ENCODE measurements around the gene ILK. TPM values are rescaled to one million over a fixed set of nuclear protein-coding genes. Genes with fewer than 3 reads are reported as not detected.

ILK gene
- total and polyA plus RNA-seq, 10 of the 15 experiments (the other 5 are each of a cell fraction or from before 2014, with no cell fraction given), result 51.8 to 163 (median 92.0) TPM

- in situ Hi-C loops (cut with MboI), result no loop called here
Measured at GRCh38 chr11:6594142-6594768, 9.3 kb upstream of the ILK start.

More at GRCh38 chr11:6594142-6594768, 9.3 kb upstream of the ILK start:
- peaks cover 4% of the 10 kb centered on the region; the same call in 1 of the 2 replicates for H3K79me2 ChIP-seq (ENCODE audit: control insufficient read depth, insufficient read depth, low read length)
- H3K27ac ChIP-seq (ENCODE audit: control insufficient read depth, insufficient read depth), result no peak overlapping the region
- CTCF ChIA-PET, result interaction anchor here (0.5 to 2.8 kb wide), 7 partner anchors 9 to 144 kb away, joined by 3 to 9 read pairs (median 3); partner anchors contain the start of genes ILK, MRPL17, RRP8 and TAF10
- DNase-seq (ENCODE audit: low read depth, low spot score) (no peak), ATAC-seq (no peak), FAIRE-seq (no peak)
- intact Hi-C loops (cut with micrococcal nuclease; ENCODE audit: unreplicated experiment), result no loop called here
- H3K27me3 ChIP-seq (replicated peaks in 1 of 2; ENCODE audit: control insufficient read depth in 2 of 2, insufficient read depth in 2 of 2, low read length in 1 of 2), result no peaks in the 10 kb centered on the region
- no peaks in the 10 kb centered on the region for H3K9me3 ChIP-seq (replicated peaks; ENCODE audit: control insufficient read depth, insufficient read depth, low read length)
- POLR2A ChIA-PET, result interaction anchor here (0.6 to 1.3 kb wide), 3 partner anchors 10 to 789 kb away, joined by 3 to 5 read pairs (median 3); partner anchors contain the start of gene TAF10
- no TSS peak for BruUV-seq (replicated peaks)
- no peak overlapping the region for H3K9ac ChIP-seq (ENCODE audit: control insufficient read depth, insufficient read depth, low read length)
- no peak for TF ChIP-seq IKZF1 (conservative IDR thresholded peaks at IDR 0.05)
- no peak for TF ChIP-seq CREM (IDR thresholded peaks at IDR 0.05; ENCODE audit: low read depth)
- no peak for TF ChIP-seq IRF4 (IDR thresholded peaks at IDR 0.05; ENCODE audit: low read depth, low read length)
- TF ChIP-seq E2F4 (IDR thresholded peaks at IDR 0.05; ENCODE audit: low read depth, low read length), result no peak
- no peak for TF ChIP-seq NRF1 (conservative IDR thresholded peaks at IDR 0.05; ENCODE audit: low read depth, low read length)
- no peak for TF ChIP-seq PAX8 (IDR thresholded peaks at IDR 0.05)
- TF ChIP-seq, protein P1, sequence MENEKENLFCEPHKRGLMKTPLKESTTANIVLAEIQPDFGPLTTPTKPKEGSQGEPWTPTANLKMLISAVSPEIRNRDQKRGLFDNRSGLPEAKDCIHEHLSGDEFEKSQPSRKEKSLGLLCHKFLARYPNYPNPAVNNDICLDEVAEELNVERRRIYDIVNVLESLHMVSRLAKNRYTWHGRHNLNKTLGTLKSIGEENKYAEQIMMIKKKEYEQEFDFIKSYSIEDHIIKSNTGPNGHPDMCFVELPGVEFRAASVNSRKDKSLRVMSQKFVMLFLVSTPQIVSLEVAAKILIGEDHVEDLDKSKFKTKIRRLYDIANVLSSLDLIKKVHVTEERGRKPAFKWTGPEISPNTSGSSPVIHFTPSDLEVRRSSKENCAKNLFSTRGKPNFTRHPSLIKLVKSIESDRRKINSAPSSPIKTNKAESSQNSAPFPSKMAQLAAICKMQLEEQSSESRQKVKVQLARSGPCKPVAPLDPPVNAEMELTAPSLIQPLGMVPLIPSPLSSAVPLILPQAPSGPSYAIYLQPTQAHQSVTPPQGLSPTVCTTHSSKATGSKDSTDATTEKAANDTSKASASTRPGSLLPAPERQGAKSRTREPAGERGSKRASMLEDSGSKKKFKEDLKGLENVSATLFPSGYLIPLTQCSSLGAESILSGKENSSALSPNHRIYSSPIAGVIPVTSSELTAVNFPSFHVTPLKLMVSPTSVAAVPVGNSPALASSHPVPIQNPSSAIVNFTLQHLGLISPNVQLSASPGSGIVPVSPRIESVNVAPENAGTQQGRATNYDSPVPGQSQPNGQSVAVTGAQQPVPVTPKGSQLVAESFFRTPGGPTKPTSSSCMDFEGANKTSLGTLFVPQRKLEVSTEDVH (IDR thresholded peaks at IDR 0.05; ENCODE audit: low read depth, partially characterized antibody), result no peak
- TF ChIP-seq ESRRA (IDR thresholded peaks at IDR 0.05; ENCODE audit: low read length), result no peak
- TF ChIP-seq KLF5 (IDR thresholded peaks at IDR 0.05; ENCODE audit: partially characterized antibody), result no peak
- no peak for TF ChIP-seq TCF3 (IDR thresholded peaks at IDR 0.05; ENCODE audit: borderline replicate concordance, insufficient read depth, low read depth, low read length)
- TF ChIP-seq ZNF217 (IDR thresholded peaks at IDR 0.05), result no peak
- TF ChIP-seq SMAD1 (IDR thresholded peaks at IDR 0.05; ENCODE audit: low read depth, partially characterized antibody), result no peak
- no peak overlapping the region for H3K4me3 ChIP-seq
- no peak overlapping the region for H3K4me2 ChIP-seq (ENCODE audit: control insufficient read depth, insufficient read depth)
- SMC1A ChIA-PET (ENCODE audit: uncharacterized antibody, unreplicated experiment), result no interaction called here
- no peak overlapping the region for H2AFZ ChIP-seq (ENCODE audit: control insufficient read depth, low read depth, low read length)
- WGBS (ENCODE audit: insufficient coverage, insufficient replicate concordance, low lambda C conversion rate, missing lambda C conversion rate), result 73% methylated on average over 3 of the region's 3 CpGs
- H3K4me1 ChIP-seq (ENCODE audit: control insufficient read depth, insufficient read depth, low read length), result no peaks in the 10 kb centered on the region
- no peaks in the 10 kb centered on the region; the same call in 1 of the 2 replicates for H4K20me1 ChIP-seq (ENCODE audit: control insufficient read depth, insufficient read depth)
- RAD21 ChIA-PET (ENCODE audit: unreplicated experiment), result interaction anchor here (1.0 kb wide), 1 partner anchor 24 kb away, joined by 3 read pairs; no protein-coding TSS in a partner anchor
- H3K36me3 ChIP-seq (ENCODE audit: control insufficient read depth in 2 of 2, insufficient read depth in 2 of 2, low read length in 1 of 2), result peaks cover 6 to 15% of the 10 kb centered on the region in 2 experiments

Data from GM12878 (cell line).